Uterine smooth muscle cell (primary cell): ENCODE data around the gene BRCC3. TPM values are rescaled to one million over a fixed set of nuclear protein-coding genes. Genes with fewer than 3 reads are reported as not detected.

Experiments
- total RNA-seq: library from RNA; depleted of rRNA; stranded (reverse); fragments of >200 nt; gene quantifications from 2 replicates; pipeline ENCODE4 v1.2.3, GENCODE V29; 2014

The BRCC3 gene
- 14.4 and 19.6 TPM in 2 replicates for total RNA-seq

DNA sequence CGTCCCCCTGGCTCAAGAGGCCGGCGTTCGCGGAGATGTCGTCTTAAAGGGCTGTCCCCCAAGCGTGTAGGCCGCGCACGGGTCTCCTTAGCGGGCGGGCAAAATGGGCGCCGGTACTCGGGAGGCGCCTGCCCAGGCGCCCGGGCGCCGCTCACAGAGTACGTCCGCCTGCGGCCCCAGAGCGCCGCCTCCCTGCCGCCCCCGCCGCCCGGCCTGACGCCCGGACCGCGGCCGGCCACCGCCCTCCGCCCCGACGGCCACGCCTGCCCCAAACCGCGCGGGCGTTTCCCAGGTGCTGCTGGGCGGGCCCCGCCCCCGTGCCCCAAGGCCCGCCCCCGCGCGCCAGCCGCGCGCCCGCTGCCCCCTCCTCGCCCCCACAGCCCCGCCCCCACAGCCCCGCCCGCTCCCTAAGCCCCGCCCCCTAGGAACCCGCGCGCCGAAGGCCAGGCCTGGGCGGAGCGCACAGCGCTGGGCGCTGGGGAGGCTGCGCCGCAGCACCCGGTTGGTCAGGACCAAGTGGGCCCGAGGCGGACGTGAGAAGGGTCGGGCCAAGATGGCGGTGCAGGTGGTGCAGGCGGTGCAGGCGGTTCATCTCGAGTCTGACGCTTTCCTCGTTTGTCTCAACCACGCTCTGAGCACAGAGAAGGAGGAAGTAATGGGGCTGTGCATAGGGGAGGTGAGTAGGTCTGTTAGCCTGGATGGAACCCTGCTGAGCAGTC lies at the start of gene BRCC3, which contains the start of the genes CMC4 and MTCP1:
Gene BRCC3, plus strand, starts transcription at position 534 of the 719 bp plus-strand sequence. Its CDS starts 20 bp downstream, at position 554.
Gene CMC4, minus strand, starts transcription at position 162 of the 719 bp plus-strand sequence. CDS start 7,113 bp downstream, outside the sequence.
Gene MTCP1, minus strand, starts transcription at position 162 of the 719 bp plus-strand sequence. CDS start 5,126 bp downstream, outside the sequence.

DNA sequence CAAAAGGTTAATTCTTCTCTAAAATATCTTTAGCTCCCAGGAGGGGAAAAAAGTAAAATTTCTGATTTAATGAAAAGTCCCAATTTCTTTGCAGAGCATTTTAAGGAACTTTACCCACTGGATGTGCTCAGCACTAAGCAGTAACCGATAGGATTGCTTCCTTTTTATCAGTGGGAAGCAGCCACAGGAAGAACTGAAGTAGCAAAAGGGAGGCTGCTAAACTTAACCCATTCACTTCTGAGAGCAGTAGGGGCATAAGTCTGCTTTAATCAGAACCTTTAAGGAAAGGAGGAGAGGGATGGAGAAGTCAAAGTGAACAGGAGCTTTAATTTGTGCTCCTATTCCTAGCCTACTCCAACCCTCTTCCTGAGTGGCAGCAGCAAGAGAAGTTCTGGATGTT lies 48.7 kb upstream of the BRCC3 start, which contains the start of gene F8:
Gene F8, minus strand, starts transcription at position 139 of the 400 bp plus-strand sequence. CDS start 171 bp downstream, outside the sequence.

DNA sequence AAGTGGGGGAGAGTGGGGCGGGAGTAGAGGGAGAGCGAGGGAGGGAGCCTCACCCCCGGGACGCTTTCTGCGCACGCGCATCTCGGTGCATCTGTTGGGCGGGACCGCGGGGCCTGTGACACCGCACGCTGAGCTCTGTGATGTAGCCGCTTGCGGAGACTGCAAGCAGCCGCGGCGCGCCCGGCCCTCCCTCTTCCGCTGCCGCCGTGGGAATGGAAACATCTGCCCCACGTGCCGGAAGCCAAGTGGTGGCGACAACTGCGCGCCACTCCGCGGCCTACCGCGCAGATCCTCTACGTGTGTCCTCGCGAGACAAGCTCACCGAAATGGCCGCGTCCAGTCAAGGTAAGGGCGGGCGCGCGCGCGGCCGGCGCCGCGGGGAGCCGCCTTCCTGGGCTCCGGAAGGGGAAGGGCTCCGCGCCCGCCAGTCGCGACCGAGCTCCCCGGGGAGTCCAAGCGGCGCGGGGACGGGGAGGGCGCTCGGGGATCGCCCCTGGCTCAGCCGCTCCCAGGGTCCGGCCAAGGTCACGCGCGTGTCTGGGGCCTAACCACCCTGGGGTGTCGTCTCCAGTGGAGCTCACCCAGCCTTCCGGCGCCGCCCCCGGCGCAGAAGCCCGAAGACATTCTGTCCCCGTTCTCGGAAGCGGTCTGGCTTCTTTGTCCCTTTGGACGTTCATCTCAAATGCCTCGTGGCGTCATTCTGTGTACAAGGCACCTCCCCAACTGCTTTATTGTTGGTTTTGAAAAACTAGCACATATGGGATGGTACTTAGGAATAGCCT lies 44.4 kb upstream of the BRCC3 start, which contains the start of gene FUNDC2:
Gene FUNDC2, plus strand, starts transcription at position 118 of the 782 bp plus-strand sequence. Its CDS starts 95 bp downstream, at position 213.

Other genes with a start within 250 kb of the BRCC3 start
- not detected in 2 replicates for gene SMIM9, start 236.8 kb upstream of the BRCC3 start, total RNA-seq
- 2.0 and 3.6 TPM in 2 replicates for gene F8A1, start 185.2 kb upstream of the BRCC3 start, total RNA-seq
- gene F8, start 48.8 kb upstream of the BRCC3 start, total RNA-seq = 2.1 TPM in 2 replicates
- gene FUNDC2, start 44.7 kb upstream of the BRCC3 start, total RNA-seq = 28.5 and 35.3 TPM in 2 replicates
- 8.3 and 10.5 TPM in 2 replicates for gene CMC4, start 372 bp upstream of the BRCC3 start, total RNA-seq
- gene MTCP1, start 372 bp upstream of the BRCC3 start, total RNA-seq = 1.3 and 4.0 TPM in 2 replicates
- gene VBP1, start 145.0 kb downstream of the BRCC3 start, total RNA-seq = 70.5 and 111 TPM in 2 replicates
- gene RAB39B, start 193.0 kb downstream of the BRCC3 start, total RNA-seq = 2.4 and 5.7 TPM in 2 replicates